H1 (cell line): Measurements from ENCODE around the gene BSN. TPM values are rescaled to one million over a fixed set of nuclear protein-coding genes. Genes with fewer than 3 reads are reported as not detected.

ENCODE experiments used
- ATF2 ChIP-seq: IDR thresholded peaks from 2 replicates; pipeline ENCODE4 v1.6.1; 2012; ENCODE audit warnings: low read length, inconsistent platforms
- BRCA1 ChIP-seq: IDR thresholded peaks from 2 replicates; pipeline ENCODE4 v1.6.1; 2012; ENCODE audit warnings: low read depth, low read length, improper control_type of control experiment
- CEBPB ChIP-seq: IDR thresholded peaks from 2 replicates; pipeline ENCODE4 v1.6.1; 2012; ENCODE audit warnings: low read depth, low read length
- CTBP2 ChIP-seq: IDR thresholded peaks from 2 replicates; pipeline ENCODE4 v1.7.0; 2011; ENCODE audit warnings: borderline replicate concordance, mild to moderate bottlenecking, moderate library complexity, mixed read lengths, low read length; ENCODE audit not compliant: insufficient read depth, insufficient read length
- HDAC2 ChIP-seq, 2 experiments: fragments of 300-600 bp in 1 of 2; sonication (generic) in 1 of 2; IDR thresholded peaks; 2 replicates each; pipeline ENCODE4 v1.6.1; 2011 to 2012; ENCODE audit warnings: low read depth in 2 of 2, low read length in 2 of 2, mild to moderate bottlenecking in 2 of 2, moderate library complexity in 2 of 2, borderline replicate concordance in 1 of 2, inconsistent platforms in 1 of 2
- NANOG ChIP-seq: IDR thresholded peaks from 2 replicates; pipeline ENCODE4 v1.6.1; 2011; ENCODE audit warnings: low read length, low read depth, mild to moderate bottlenecking, inconsistent platforms; ENCODE audit not compliant: insufficient read depth, poor library complexity, severe bottlenecking
- PHF8 ChIP-seq: fragments of 200-600 bp; sonication (generic); conservative IDR thresholded peaks from 2 replicates; pipeline ENCODE4 v1.7.1; 2012; ENCODE audit warnings: low read depth, mild to moderate bottlenecking, inconsistent platforms, low read length, moderate library complexity
- POLR2A ChIP-seq, 2 experiments: IDR thresholded peaks; 1 replicate in 1 of 2; 2 replicates in 1 of 2; pipeline ENCODE4 v1.6.1; 2011; ENCODE audit warnings: low read depth in 2 of 2, low read length in 2 of 2, mild to moderate bottlenecking in 2 of 2; ENCODE audit errors: control extremely low read depth in 1 of 2
- POLR2AphosphoS5 ChIP-seq: IDR thresholded peaks from 2 replicates; pipeline ENCODE4 v1.6.1; 2011; ENCODE audit warnings: low read depth, low read length
- RNF2 ChIP-seq: fragments of 200-900, 300-1000 bp; sonication (generic); IDR thresholded peaks from 2 replicates; pipeline ENCODE4 v1.7.1; 2016; ENCODE audit warnings: borderline replicate concordance, low read depth, mild to moderate bottlenecking, antibody characterized with exemption, low read length; ENCODE audit not compliant: poor library complexity, severe bottlenecking; ENCODE audit errors: missing control alignments
- RXRA ChIP-seq: IDR thresholded peaks from 2 replicates; pipeline ENCODE4 v1.6.1; 2011; ENCODE audit warnings: low read depth, mild to moderate bottlenecking, low read length, moderate library complexity; ENCODE audit not compliant: insufficient read depth
- SAP30 ChIP-seq: fragments of 300-600 bp; sonication (generic); IDR thresholded peaks from 2 replicates; pipeline ENCODE4 v1.7.1; 2012; ENCODE audit warnings: low read length, moderate library complexity, mild to moderate bottlenecking, inconsistent platforms; ENCODE audit not compliant: insufficient read depth, insufficient replicate concordance
- SIRT6 ChIP-seq: IDR thresholded peaks from one replicate; pipeline ENCODE4 v1.7.1; 2012; ENCODE audit warnings: low read length, inconsistent platforms
- TBP ChIP-seq: IDR thresholded peaks from 2 replicates; pipeline ENCODE4 v1.6.1; 2011; ENCODE audit warnings: low read depth, low read length, improper control_type of control experiment
- ZNF274 ChIP-seq: IDR thresholded peaks from 2 replicates; pipeline ENCODE4 v1.7.0; 2012; ENCODE audit warnings: low read length, borderline replicate concordance; ENCODE audit errors: extremely low read depth
- polyA plus RNA-seq, 7 experiments: library from polyadenylated mRNA; depleted of rRNA in 3 of 7; stranded (reverse) in 5 of 7; unstranded in 2 of 7; fragments of >200 nt in 5 of 7; fragments of 200-250 nt in 2 of 7; gene quantifications; 1 replicate in 5 of 7; 2 replicates in 1 of 7; 4 replicates in 1 of 7; pipeline versions ENCODE4 v1.2.1 to v1.2.3, GENCODE V29; 2011 to 2013; ENCODE audit warnings: missing spikeins in 2 of 7, mixed read lengths in 2 of 7
- total RNA-seq: library from RNA; stranded (reverse); fragmentation: NEBNext Ultra II Directional; extraction: Animal tissue kit (Norgen Biotek cat#: 25700); gene quantifications from 2 replicates; pipeline ENCODE4 v1.2.1, GENCODE V29; 2021
- TF ChIP-seq, protein P1 (sequence below): IDR thresholded peaks from 2 replicates; pipeline ENCODE4 v1.6.1; 2011; ENCODE audit warnings: low read length, improper control_type of control experiment
- TF ChIP-seq, protein P2 (sequence below), 3 experiments: IDR thresholded peaks; 1 replicate in 2 of 3; 2 replicates in 1 of 3; pipeline versions ENCODE4 v1.5.1 to v1.6.1; 2011; ENCODE audit warnings: low read length in 3 of 3, mild to moderate bottlenecking in 3 of 3, inconsistent platforms in 2 of 3, low read depth in 1 of 3, moderate library complexity in 1 of 3; ENCODE audit not compliant: insufficient read depth in 1 of 3; ENCODE audit errors: control extremely low read depth in 1 of 3

The BSN gene
- total and polyA plus RNA-seq, 2 of the 8 experiments (the other 6 are each of a cell fraction or from before 2014, with no cell fraction given) = 0.60 to 3.0 TPM

DNA sequence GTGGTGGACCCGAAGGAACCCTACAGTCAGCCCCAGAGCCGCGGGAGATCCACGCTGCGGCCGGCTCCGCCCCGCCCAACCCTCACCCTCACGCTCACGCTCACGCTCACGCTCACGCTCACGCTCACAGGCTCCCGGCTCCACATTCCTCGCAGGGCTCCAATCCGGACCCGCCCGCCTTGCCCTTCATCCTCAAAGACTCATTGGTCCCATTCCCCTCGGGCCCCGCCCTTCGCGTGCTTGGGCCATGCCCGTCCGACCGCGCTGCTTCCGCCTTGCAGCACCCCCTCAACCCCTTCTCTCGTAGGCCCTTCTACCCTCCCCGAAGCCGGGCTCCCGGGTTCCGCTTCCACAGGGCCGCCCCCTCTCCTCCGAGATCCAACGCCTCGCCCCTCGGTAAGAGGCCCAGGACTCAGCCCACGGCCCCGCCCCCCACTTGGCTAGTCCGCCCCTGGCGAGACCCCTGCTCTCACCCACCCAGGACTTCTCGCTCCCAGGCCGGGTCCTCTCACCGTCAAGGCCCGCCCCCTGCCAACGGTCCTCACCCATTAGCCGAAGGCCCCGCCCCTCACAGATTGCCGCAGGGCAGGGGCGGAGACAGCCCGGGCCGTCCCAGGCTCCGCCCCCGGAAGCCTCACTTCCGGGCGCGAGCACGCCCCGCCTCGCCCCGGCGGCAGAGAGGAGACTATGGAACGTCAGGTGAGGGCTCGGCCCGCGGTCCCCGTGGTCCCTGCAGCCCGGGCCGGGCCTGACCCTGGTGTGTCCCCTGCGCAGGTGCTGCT is 119.6 kb downstream of the BSN start, which contains the start of gene APEH (continued):
- TF ChIP-seq ATF2 = no peak
- no peak; the same call in none of the 2 replicates for TF ChIP-seq POLR2AphosphoS5
- TF ChIP-seq HDAC2 (IDR thresholded peaks at IDR 0.05; ENCODE audit: borderline replicate concordance in 1 of 2, low read depth in 2 of 2, low read length in 2 of 2) = no peak
- no peak for TF ChIP-seq CEBPB
- no peak for TF ChIP-seq CTBP2
- TF ChIP-seq RNF2 = no peak
- TF ChIP-seq BRCA1 = no peak
- peak; percentile 66; the same call in 1 of the 2 replicates for TF ChIP-seq TBP
- TF ChIP-seq SAP30 = no peak
- TF ChIP-seq PHF8 = peak; percentile 85
- peak in 1 of 2 experiments; percentile 66; a peak in 2 of 3 replicates for TF ChIP-seq POLR2A (IDR thresholded peaks at IDR 0.05; ENCODE audit: control extremely low read depth in 1 of 2, low read depth in 2 of 2, low read length in 2 of 2)
- no peak for TF ChIP-seq RXRA
- TF ChIP-seq, protein P1, sequence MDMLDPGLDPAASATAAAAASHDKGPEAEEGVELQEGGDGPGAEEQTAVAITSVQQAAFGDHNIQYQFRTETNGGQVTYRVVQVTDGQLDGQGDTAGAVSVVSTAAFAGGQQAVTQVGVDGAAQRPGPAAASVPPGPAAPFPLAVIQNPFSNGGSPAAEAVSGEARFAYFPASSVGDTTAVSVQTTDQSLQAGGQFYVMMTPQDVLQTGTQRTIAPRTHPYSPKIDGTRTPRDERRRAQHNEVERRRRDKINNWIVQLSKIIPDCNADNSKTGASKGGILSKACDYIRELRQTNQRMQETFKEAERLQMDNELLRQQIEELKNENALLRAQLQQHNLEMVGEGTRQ = no peak
- TF ChIP-seq, protein P2, sequence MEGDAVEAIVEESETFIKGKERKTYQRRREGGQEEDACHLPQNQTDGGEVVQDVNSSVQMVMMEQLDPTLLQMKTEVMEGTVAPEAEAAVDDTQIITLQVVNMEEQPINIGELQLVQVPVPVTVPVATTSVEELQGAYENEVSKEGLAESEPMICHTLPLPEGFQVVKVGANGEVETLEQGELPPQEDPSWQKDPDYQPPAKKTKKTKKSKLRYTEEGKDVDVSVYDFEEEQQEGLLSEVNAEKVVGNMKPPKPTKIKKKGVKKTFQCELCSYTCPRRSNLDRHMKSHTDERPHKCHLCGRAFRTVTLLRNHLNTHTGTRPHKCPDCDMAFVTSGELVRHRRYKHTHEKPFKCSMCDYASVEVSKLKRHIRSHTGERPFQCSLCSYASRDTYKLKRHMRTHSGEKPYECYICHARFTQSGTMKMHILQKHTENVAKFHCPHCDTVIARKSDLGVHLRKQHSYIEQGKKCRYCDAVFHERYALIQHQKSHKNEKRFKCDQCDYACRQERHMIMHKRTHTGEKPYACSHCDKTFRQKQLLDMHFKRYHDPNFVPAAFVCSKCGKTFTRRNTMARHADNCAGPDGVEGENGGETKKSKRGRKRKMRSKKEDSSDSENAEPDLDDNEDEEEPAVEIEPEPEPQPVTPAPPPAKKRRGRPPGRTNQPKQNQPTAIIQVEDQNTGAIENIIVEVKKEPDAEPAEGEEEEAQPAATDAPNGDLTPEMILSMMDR (IDR thresholded peaks at IDR 0.05; ENCODE audit: control extremely low read depth in 1 of 3, insufficient read depth in 1 of 3, low read depth in 1 of 3, low read length in 3 of 3) = no peak
- TF ChIP-seq ZNF274 = no peak
- no peak for TF ChIP-seq NANOG
- no peak for TF ChIP-seq SIRT6
